ENCODE measurements around the gene MINDY4.

DNA sequence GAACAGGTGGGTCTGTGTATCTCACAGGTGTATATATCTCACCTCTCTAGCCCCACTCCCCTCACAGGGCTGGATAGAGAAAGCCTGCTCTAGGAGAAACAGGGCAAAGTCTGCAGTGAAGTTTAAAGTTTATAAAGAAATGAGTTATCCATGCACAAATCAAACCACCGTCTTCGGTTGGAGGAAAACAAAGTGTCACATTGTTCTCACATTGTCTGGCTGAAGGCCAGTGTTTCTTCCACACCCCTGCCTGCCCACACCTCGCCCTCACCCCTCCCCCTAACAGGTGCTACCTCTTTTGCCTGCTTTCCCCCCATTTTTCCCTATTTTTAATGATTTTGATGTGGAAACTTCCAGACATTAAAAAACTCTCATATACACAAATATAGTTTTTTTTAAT, 166.2 kb downstream of the MINDY4 start:
- TF ChIP-seq, protein P1, sequence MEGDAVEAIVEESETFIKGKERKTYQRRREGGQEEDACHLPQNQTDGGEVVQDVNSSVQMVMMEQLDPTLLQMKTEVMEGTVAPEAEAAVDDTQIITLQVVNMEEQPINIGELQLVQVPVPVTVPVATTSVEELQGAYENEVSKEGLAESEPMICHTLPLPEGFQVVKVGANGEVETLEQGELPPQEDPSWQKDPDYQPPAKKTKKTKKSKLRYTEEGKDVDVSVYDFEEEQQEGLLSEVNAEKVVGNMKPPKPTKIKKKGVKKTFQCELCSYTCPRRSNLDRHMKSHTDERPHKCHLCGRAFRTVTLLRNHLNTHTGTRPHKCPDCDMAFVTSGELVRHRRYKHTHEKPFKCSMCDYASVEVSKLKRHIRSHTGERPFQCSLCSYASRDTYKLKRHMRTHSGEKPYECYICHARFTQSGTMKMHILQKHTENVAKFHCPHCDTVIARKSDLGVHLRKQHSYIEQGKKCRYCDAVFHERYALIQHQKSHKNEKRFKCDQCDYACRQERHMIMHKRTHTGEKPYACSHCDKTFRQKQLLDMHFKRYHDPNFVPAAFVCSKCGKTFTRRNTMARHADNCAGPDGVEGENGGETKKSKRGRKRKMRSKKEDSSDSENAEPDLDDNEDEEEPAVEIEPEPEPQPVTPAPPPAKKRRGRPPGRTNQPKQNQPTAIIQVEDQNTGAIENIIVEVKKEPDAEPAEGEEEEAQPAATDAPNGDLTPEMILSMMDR (conservative IDR thresholded peaks at IDR 0.05; ENCODE audit: low read depth, low read length) = no peak
- no peak for TF ChIP-seq EZH2 (IDR thresholded peaks at IDR 0.05; ENCODE audit: low read length, unreplicated experiment)
- TF ChIP-seq EZH2phosphoT487 (IDR thresholded peaks at IDR 0.05; ENCODE audit: borderline replicate concordance, low read length) = no peak

Data from PC-3 (cell line).